Mesendoderm (in vitro differentiated cells): Measurements from ENCODE around the gene COMMD1.

Experiments used
- DNase-seq: peaks from one replicate; pipeline ENCODE4 v3.0.0; 2013
- H2AK5ac ChIP-seq: 2 replicates; pipeline ENCODE4 v1.6.1; 2013; ENCODE audit warnings: low read length, inconsistent platforms
- H2BK120ac ChIP-seq: 2 replicates; pipeline ENCODE4 v1.6.1; 2013; ENCODE audit warnings: low read depth, mild to moderate bottlenecking, low read length, moderate library complexity, mixed read lengths
- H2BK15ac ChIP-seq: replicated peaks from 2 replicates; pipeline ENCODE4 v1.6.1; 2013; ENCODE audit warnings: low read depth, mild to moderate bottlenecking, moderate library complexity
- H2BK5ac ChIP-seq: 2 replicates; pipeline ENCODE4 v1.6.1; 2013; ENCODE audit warnings: low read length, inconsistent platforms
- H3K18ac ChIP-seq: 2 replicates; pipeline ENCODE4 v1.6.1; 2013; ENCODE audit warnings: mild to moderate bottlenecking, low read length, mixed read lengths
- H3K23ac ChIP-seq: one replicate; pipeline ENCODE4 v1.6.1; 2013; ENCODE audit warnings: low read length
- H3K27ac ChIP-seq: 2 replicates; pipeline ENCODE4 v1.5.1; 2013; ENCODE audit warnings: low read depth, mild to moderate bottlenecking, inconsistent platforms, low read length, moderate library complexity
- H3K27me3 ChIP-seq: 2 replicates; pipeline ENCODE4 v1.6.1; 2013; ENCODE audit warnings: low read length, control low read depth, mild to moderate bottlenecking, inconsistent platforms; ENCODE audit not compliant: insufficient read depth, poor library complexity
- H3K36me3 ChIP-seq: 2 replicates; pipeline ENCODE4 v1.6.1; 2013; ENCODE audit warnings: low read length, inconsistent platforms; ENCODE audit not compliant: control insufficient read depth, insufficient read depth
- H3K4ac ChIP-seq: one replicate; pipeline ENCODE4 v1.6.1; 2013; ENCODE audit warnings: low read depth, mild to moderate bottlenecking, low read length, moderate library complexity
- H3K4me1 ChIP-seq: 2 replicates; pipeline ENCODE4 v1.6.1; 2013; ENCODE audit warnings: low read depth, low read length, inconsistent platforms; ENCODE audit not compliant: control insufficient read depth
- H3K4me2 ChIP-seq: 2 replicates; pipeline ENCODE4 v1.6.1; 2013; ENCODE audit warnings: low read length
- H3K4me3 ChIP-seq: 2 replicates; pipeline ENCODE4 v1.5.1; 2013; ENCODE audit warnings: mild to moderate bottlenecking, low read length
- H3K56ac ChIP-seq: one replicate; pipeline ENCODE4 v1.6.1; 2013; ENCODE audit warnings: low read length
- H3K79me1 ChIP-seq: 2 replicates; pipeline ENCODE4 v1.6.1; 2013; ENCODE audit warnings: low read length, inconsistent platforms
- H3K79me2 ChIP-seq: 2 replicates; pipeline ENCODE4 v1.6.1; 2013; ENCODE audit warnings: mild to moderate bottlenecking, low read length; ENCODE audit not compliant: control insufficient read depth, insufficient read depth
- H3K9ac ChIP-seq: 2 replicates; pipeline ENCODE4 v1.6.1; 2013; ENCODE audit warnings: low read length, inconsistent platforms
- H4K5ac ChIP-seq: one replicate; pipeline ENCODE4 v1.6.1; 2013; ENCODE audit warnings: low read length
- H4K8ac ChIP-seq: one replicate; pipeline ENCODE4 v1.6.1; 2013; ENCODE audit warnings: low read depth, mild to moderate bottlenecking, control low read depth, low read length, moderate library complexity
- WGBS: extraction: QIAGEN DNeasy Blood & Tissue Kit; methylation state at CpG from one replicate; pipeline ENCODE4 v1.1.7; 2013; ENCODE audit warnings: low lambda C conversion rate, missing lambda C conversion rate; ENCODE audit not compliant: insufficient coverage; ENCODE audit errors: extremely low coverage; 5-methylcytosine and 5-hydroxymethylcytosine counted together

Gene COMMD1

GRCh38 chr2:62050456-62051045 lies 145.1 kb downstream of the COMMD1 start:
- Histone ChIP-seq H3K4me3 (no peak overlapping the region), H3K4me1 (no peaks in the 10 kb centered on the region), H3K4me2 (no peak overlapping the region), H2BK120ac (no peak overlapping the region), H3K79me2 (no peaks in the 10 kb centered on the region), H3K4ac (no peak overlapping the region), H3K56ac (no peak overlapping the region), H2AK5ac (no peak overlapping the region), H3K79me1 (no peaks in the 10 kb centered on the region), H3K27ac (no peak overlapping the region), H3K36me3 (no peaks in the 10 kb centered on the region), H4K8ac (no peak overlapping the region), H4K5ac (no peak overlapping the region), H3K18ac (no peak overlapping the region), H2BK15ac (no peak overlapping the region), H3K9ac (no peak overlapping the region), H3K23ac (no peak overlapping the region), H3K27me3 (no peaks in the 10 kb centered on the region), H2BK5ac (no peak overlapping the region)
- no peak for DNase-seq
- WGBS: no CpG with 5 or more reads among the region's 2 CpGs

GRCh38 chr2:62054029-62054791 lies 148.7 kb downstream of the COMMD1 start:
- H3K18ac ChIP-seq: no peak overlapping the region
- no peak overlapping the region for H3K56ac ChIP-seq
- H3K4me1 ChIP-seq: no peaks in the 10 kb centered on the region
- no CpG with 5 or more reads among the region's 4 CpGs for WGBS
- H3K23ac ChIP-seq: no peak overlapping the region
- no peak overlapping the region for H2AK5ac ChIP-seq
- no peak overlapping the region for H4K5ac ChIP-seq
- no peaks in the 10 kb centered on the region for H3K79me2 ChIP-seq
- no peak overlapping the region for H3K9ac ChIP-seq
- H2BK15ac ChIP-seq: no peak overlapping the region
- no peak overlapping the region for H3K4me2 ChIP-seq
- H4K8ac ChIP-seq: no peak overlapping the region
- no peak overlapping the region for H2BK5ac ChIP-seq
- H3K4ac ChIP-seq: no peak overlapping the region
- no peaks in the 10 kb centered on the region for H3K27me3 ChIP-seq
- DNase-seq: no peak
- H3K4me3 ChIP-seq: no peak overlapping the region
- no peak overlapping the region for H3K27ac ChIP-seq
- H3K36me3 ChIP-seq: no peaks in the 10 kb centered on the region
- H3K79me1 ChIP-seq: no peaks in the 10 kb centered on the region
- H2BK120ac ChIP-seq: no peak overlapping the region

- no peak overlapping the region for H2BK15ac ChIP-seq
- no peak overlapping the region for H3K4me3 ChIP-seq
- H3K79me1 ChIP-seq: no peaks in the 10 kb centered on the region
- no peak overlapping the region for H2BK5ac ChIP-seq
- DNase-seq: no peak
- H4K5ac ChIP-seq: no peak overlapping the region
- H3K9ac ChIP-seq: no peak overlapping the region
- H3K79me2 ChIP-seq: no peaks in the 10 kb centered on the region
- no peak overlapping the region for H3K18ac ChIP-seq
- H3K4me1 ChIP-seq: no peaks in the 10 kb centered on the region
- H4K8ac ChIP-seq: no peak overlapping the region
- no peak overlapping the region for H3K23ac ChIP-seq
- H3K36me3 ChIP-seq: no peaks in the 10 kb centered on the region
- H2BK120ac ChIP-seq: no peak overlapping the region
- no peak overlapping the region for H3K4ac ChIP-seq
- H3K4me2 ChIP-seq: no peak overlapping the region
- no peak overlapping the region for H2AK5ac ChIP-seq
- H3K27ac ChIP-seq: no peak overlapping the region
- no peaks in the 10 kb centered on the region for H3K27me3 ChIP-seq
- no CpG with 5 or more reads among the region's 3 CpGs for WGBS
- H3K56ac ChIP-seq: no peak overlapping the region
Measured at GRCh38 chr2:62054916-62055450, 149.5 kb downstream of the COMMD1 start.

- Histone ChIP-seq H3K27ac (no peak overlapping the region), H2BK5ac (no peak overlapping the region), H3K9ac (no peak overlapping the region), H2BK120ac (no peak overlapping the region), H3K4me3 (no peak overlapping the region), H3K36me3 (no peaks in the 10 kb centered on the region), H3K4ac (no peak overlapping the region), H2BK15ac (no peak overlapping the region), H4K5ac (no peak overlapping the region), H3K27me3 (no peaks in the 10 kb centered on the region), H3K79me1 (no peaks in the 10 kb centered on the region), H3K18ac (no peak overlapping the region), H3K56ac (no peak overlapping the region), H3K4me1 (no peaks in the 10 kb centered on the region), H3K4me2 (no peak overlapping the region), H4K8ac (no peak overlapping the region), H3K23ac (no peak overlapping the region), H3K79me2 (no peaks in the 10 kb centered on the region), H2AK5ac (no peak overlapping the region)
- no peak for DNase-seq
- WGBS: no CpG with 5 or more reads among the region's 3 CpGs
Measured at GRCh38 chr2:62055724-62056336, 150.4 kb downstream of the COMMD1 start.

GRCh38 chr2:62056341-62056740 lies 150.9 kb downstream of the COMMD1 start:
- no peaks in the 10 kb centered on the region for H3K4me1 ChIP-seq

More at GRCh38 chr2:62056341-62056740, 150.9 kb downstream of the COMMD1 start:
- no peak overlapping the region for H2AK5ac ChIP-seq
- no peak overlapping the region for H3K4ac ChIP-seq
- no peak overlapping the region for H3K18ac ChIP-seq
- H3K4me3 ChIP-seq: no peak overlapping the region
- no peak for DNase-seq
- H2BK15ac ChIP-seq: no peak overlapping the region
- no peak overlapping the region for H3K23ac ChIP-seq
- H3K27me3 ChIP-seq: no peaks in the 10 kb centered on the region
- no CpG with 5 or more reads among the region's 5 CpGs for WGBS
- no peaks in the 10 kb centered on the region for H3K79me1 ChIP-seq
- H4K8ac ChIP-seq: no peak overlapping the region
- H3K36me3 ChIP-seq: no peaks in the 10 kb centered on the region
- H3K79me2 ChIP-seq: no peaks in the 10 kb centered on the region
- H3K4me2 ChIP-seq: no peak overlapping the region
- H4K5ac ChIP-seq: no peak overlapping the region
- H2BK5ac ChIP-seq: no peak overlapping the region
- no peak overlapping the region for H3K56ac ChIP-seq
- no peak overlapping the region for H2BK120ac ChIP-seq
- no peak overlapping the region for H3K27ac ChIP-seq
- H3K9ac ChIP-seq: no peak overlapping the region
